Measurements from ENCODE around the gene CNTNAP4. TPM values are rescaled to one million over a fixed set of nuclear protein-coding genes. Genes with fewer than 3 reads are reported as not detected.

CNTNAP4 gene
- polyA plus RNA-seq, 1 donor from 2014 or later: 75.8 TPM

- H3K79me2 ChIP-seq (replicated peaks; ENCODE audit: insufficient read depth, low read length): no peaks in the 10 kb centered on the region
- H3K36me3 ChIP-seq (ENCODE audit: insufficient read depth, low read length): no peaks in the 10 kb centered on the region
- no peak overlapping the region for H2AFZ ChIP-seq (ENCODE audit: low read depth, low read length)
- H4K20me1 ChIP-seq (ENCODE audit: insufficient read depth): no peaks in the 10 kb centered on the region
- no peaks in the 10 kb centered on the region for H3F3A ChIP-seq (ENCODE audit: insufficient read depth, low read length, poor library complexity, severe bottlenecking)
- TF ChIP-seq MXI1 (conservative IDR thresholded peaks at IDR 0.05; ENCODE audit: poor library complexity, severe bottlenecking): no peak
- TF ChIP-seq REST (IDR thresholded peaks at IDR 0.05; ENCODE audit: borderline replicate concordance): no peak
- no peak for TF ChIP-seq RAD21 (conservative IDR thresholded peaks at IDR 0.05)
- TF ChIP-seq EZH2 (IDR thresholded peaks at IDR 0.05; ENCODE audit: borderline replicate concordance, insufficient read depth, low read length, poor library complexity, severe bottlenecking): no peak
- no peak for TF ChIP-seq TAF1 (IDR thresholded peaks at IDR 0.05; ENCODE audit: low read depth)
- no peak for TF ChIP-seq CTCF (IDR thresholded peaks at IDR 0.05; ENCODE audit: poor library complexity, severe bottlenecking)
- TF ChIP-seq POLR2AphosphoS5 (IDR thresholded peaks at IDR 0.05): no peak
- TF ChIP-seq SMC3 (conservative IDR thresholded peaks at IDR 0.05; ENCODE audit: poor library complexity): no peak
- no peaks in the 10 kb centered on the region for H3K27me3 ChIP-seq (ENCODE audit: insufficient read depth, low read depth, low read length)
- no peak overlapping the region for H3K4me3 ChIP-seq (ENCODE audit: low read length)
- no peak overlapping the region for H3K27ac ChIP-seq (ENCODE audit: low read length)
- no peaks in the 10 kb centered on the region for H3K9me2 ChIP-seq (ENCODE audit: insufficient read depth, low read length)
- no peaks in the 10 kb centered on the region for H3K9me3 ChIP-seq (ENCODE audit: low read length)
- no peak overlapping the region for H3K4me2 ChIP-seq (ENCODE audit: low read length)
- H3K9ac ChIP-seq (ENCODE audit: low read length): no peak overlapping the region
These were observed 247.6 kb downstream of the CNTNAP4 start for GRCh38 chr16:76524769-76525168.

GRCh38 chr16:76527244-76527643 is 250.0 kb downstream of the CNTNAP4 start:
- Histone ChIP-seq H2AFZ (ENCODE audit: low read depth, low read length) (no peak overlapping the region), H3F3A (ENCODE audit: insufficient read depth, low read length, poor library complexity, severe bottlenecking) (no peaks in the 10 kb centered on the region), H3K27me3 (ENCODE audit: insufficient read depth, low read depth, low read length) (no peaks in the 10 kb centered on the region), H3K36me3 (ENCODE audit: insufficient read depth, low read length) (no peaks in the 10 kb centered on the region), H3K4me3 (ENCODE audit: low read length) (no peak overlapping the region), H3K79me2 (replicated peaks; ENCODE audit: insufficient read depth, low read length) (no peaks in the 10 kb centered on the region), H4K20me1 (ENCODE audit: insufficient read depth) (no peaks in the 10 kb centered on the region), H3K4me2 (ENCODE audit: low read length) (no peak overlapping the region), H3K9me3 (ENCODE audit: low read length) (no peaks in the 10 kb centered on the region), H3K27ac (ENCODE audit: low read length) (no peak overlapping the region), H3K9me2 (ENCODE audit: insufficient read depth, low read length) (no peaks in the 10 kb centered on the region), H3K9ac (ENCODE audit: low read length) (no peak overlapping the region)
- no peak for TF ChIP-seq CTCF (IDR thresholded peaks at IDR 0.05; ENCODE audit: poor library complexity, severe bottlenecking)
- TF ChIP-seq TAF1 (IDR thresholded peaks at IDR 0.05; ENCODE audit: low read depth): no peak
- no peak for TF ChIP-seq SMC3 (conservative IDR thresholded peaks at IDR 0.05; ENCODE audit: poor library complexity)
- no peak for TF ChIP-seq POLR2AphosphoS5 (IDR thresholded peaks at IDR 0.05)
- TF ChIP-seq MXI1 (conservative IDR thresholded peaks at IDR 0.05; ENCODE audit: poor library complexity, severe bottlenecking): no peak
- TF ChIP-seq EZH2 (IDR thresholded peaks at IDR 0.05; ENCODE audit: borderline replicate concordance, insufficient read depth, low read length, poor library complexity, severe bottlenecking): no peak
- no peak for TF ChIP-seq EP300 (conservative IDR thresholded peaks at IDR 0.05; ENCODE audit: poor library complexity, severe bottlenecking)
- TF ChIP-seq RAD21 (conservative IDR thresholded peaks at IDR 0.05): no peak
- TF ChIP-seq REST (IDR thresholded peaks at IDR 0.05; ENCODE audit: borderline replicate concordance): no peak

All from neural cell (in vitro differentiated cells).